GM19467 (cell line): ENCODE results near the gene TMEM45A.
"Not testable (repeated sequence)": the region's sequence is repeated elsewhere in the genome, so short reads cannot be mapped to it uniquely, and the experiment has no call there.

Source experiments
- ATAC-seq: cut with Tn5 transposase; IDR thresholded peaks from one replicate; pipeline ENCODE4 v1.9.1; 2021; ENCODE audit warnings: mild to moderate bottlenecking, moderate library complexity; ENCODE audit not compliant: unreplicated experiment

TMEM45A gene

DNA sequence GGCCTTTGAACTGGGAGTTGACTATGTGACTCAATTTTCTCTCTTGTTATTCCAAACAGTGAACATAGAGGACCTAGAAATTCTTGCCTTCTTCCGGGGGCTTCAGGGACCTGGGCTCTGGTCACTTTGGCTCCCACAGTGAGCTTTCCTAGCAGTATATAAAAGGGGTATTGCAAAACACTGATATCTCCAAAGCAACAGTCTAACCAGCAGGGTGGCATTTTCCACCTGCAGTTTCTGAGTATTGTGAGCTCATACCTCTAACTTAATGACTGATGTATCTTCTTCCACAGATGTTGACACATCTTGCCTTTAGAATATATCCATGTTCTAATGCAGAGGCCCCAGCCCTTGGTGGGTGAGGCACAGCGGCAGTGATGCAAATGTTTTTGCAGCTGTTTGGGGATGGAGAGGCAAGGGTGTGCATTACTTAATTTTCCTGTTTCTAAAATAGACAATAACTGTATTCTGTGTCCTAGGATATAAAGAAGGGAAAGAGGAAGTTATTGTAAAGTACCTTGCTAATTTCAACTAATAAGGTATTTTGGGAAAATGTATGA is 71.3 kb downstream of the TMEM45A start:
- no peak for ATAC-seq

DNA sequence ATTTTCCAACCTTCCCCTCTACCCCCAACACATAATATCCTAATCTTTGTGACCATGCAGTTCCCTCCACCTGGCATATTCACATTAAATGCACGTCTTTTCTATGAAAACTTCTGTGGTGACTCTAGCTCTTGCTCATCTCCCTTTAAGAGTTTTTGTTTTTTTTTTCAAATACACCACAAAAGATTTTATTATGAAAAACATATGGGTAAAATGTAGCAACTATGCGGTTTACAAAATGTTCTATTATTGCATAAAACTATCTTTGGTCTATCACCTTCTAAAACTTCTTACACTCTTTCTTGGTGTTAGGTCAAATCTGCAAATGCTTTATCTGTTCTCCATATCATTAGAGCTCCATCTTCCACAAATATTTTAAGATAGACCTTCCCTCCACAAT is 78.4 kb downstream of the TMEM45A start:
- no peak for ATAC-seq

DNA sequence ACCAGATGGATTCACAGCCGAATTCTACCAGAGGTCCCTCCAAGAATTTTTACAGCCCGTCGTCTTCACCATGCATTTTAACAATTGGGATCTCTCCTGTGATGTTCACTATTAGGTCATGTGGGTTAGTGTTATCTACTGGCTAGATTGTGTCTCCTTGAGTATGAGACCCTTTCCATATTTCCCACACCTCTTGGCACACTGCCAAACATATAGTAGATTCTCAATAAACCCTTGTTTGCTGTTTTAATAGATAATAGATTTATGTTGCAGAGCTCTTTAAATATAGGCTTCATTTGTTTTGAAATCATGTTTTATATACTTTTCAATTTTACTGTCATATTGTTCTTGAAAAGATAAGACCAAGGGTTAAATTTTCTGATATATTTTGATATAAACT is 82.1 kb downstream of the TMEM45A start:
- ATAC-seq: no peak

- ATAC-seq: no peak
Observed at GRCh38 chr3:100575704-100576103, 83.3 kb downstream of the TMEM45A start.

DNA sequence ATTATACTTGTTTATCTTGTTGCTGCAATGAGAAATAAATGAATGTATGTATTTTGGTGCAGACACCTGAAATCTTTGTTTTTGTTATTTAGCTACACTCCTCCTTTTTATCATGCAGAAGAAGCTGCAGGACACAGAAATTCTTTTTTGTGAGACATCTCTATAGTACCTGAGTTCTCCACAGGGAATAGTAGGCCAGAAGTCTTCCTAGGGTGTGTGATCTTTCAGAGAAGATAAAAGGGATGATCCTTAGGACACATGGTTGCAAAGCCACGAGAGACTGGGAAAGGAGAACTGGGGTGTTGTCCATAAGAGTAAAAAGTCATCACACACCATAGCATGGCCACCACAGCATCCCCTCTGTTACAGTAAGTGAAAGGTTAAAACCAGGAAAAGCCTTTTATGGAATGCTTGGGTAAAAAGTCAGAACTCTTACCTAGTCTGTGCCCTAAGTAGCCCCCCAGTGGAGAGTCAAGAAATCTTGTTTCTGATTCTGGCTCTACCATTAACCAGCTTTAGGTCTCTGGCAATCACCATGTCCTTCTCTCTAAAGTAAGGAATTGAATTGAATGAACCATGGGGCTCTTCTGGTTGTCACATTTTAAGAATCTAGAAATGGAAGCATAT is 85.1 kb downstream of the TMEM45A start:
- ATAC-seq: no peak

DNA sequence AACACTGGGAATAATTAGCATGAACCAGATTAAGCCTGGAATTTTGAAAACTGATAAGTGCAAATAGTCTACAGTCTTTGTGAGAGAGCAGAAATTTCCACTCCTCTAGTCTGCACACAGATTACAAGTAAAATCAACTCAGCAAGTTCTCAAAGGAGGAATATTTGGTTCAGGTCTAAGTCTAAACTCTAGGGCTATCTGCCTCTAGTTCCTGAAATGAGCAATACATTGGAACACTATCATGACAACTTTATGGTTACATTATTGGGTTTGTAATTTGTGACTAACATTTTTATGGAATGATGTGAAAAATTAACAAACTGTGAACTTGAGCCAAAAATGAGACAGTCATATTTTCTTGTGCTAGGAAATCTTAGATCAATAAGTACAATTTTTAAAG is 86.2 kb downstream of the TMEM45A start:
- ATAC-seq: no peak

DNA sequence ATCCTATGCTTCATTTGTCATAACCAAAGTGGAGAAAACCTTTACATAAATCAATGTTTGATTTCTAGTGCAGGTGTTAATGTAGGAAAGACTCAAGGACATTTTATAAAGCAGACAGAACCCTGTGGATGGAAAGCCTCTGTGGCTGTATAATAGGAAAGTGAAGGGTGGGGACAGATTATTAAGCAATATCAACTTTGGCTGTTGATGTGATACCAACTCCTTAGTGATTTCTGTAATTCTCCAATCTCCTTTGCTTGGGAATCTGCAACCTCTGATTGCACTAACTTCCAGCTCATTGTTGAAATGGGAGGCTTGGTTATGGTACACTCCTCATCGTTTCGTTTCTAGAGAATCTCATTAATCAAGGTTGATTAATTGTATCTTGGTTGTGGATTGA is 87.7 kb downstream of the TMEM45A start:
- no peak for ATAC-seq

DNA sequence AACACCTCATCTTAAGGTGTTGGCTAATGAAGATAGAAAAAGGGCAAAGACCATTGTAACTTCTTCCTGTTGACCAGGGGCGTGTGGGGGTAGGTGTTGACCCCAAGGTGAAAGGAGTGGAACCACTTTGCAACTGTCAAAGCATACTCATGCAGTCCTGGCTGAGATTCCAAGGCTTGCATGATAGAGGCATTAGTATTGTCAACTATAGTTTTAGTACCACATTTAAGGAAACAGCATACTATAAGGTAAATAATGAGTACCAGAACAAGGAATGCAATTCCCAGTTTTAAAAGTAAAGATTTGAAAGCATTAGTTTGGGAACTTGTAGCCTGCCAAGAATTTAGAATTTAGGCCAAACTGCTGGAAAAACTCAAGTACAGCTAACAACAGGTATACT is 89.2 kb downstream of the TMEM45A start:
- no peak for ATAC-seq

DNA sequence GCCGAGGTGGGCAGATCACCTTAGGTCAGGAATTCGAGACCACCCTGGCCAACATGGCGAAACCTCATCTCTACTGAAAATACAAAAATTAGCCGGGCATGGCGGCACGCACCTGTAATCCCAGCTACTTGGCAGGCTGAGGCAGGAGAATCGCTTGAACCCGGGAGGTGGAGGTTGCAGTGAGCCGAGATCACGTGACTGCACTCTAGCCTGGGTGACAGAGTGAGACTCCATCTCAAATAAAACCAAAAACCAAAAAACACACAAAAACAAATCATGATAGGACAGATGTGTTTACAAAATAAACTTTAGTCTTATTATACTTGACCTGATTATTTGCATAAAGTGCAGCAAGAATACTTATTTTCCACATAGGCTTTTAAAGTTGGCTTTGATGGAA is 89.7 kb downstream of the TMEM45A start:
- not testable (repeated sequence) for ATAC-seq

- ATAC-seq: no peak
Observed at GRCh38 chr3:100584101-100584660, 91.8 kb downstream of the TMEM45A start.

GRCh38 chr3:100586832-100587231 is 94.4 kb downstream of the TMEM45A start:
- ATAC-seq: no peak

DNA sequence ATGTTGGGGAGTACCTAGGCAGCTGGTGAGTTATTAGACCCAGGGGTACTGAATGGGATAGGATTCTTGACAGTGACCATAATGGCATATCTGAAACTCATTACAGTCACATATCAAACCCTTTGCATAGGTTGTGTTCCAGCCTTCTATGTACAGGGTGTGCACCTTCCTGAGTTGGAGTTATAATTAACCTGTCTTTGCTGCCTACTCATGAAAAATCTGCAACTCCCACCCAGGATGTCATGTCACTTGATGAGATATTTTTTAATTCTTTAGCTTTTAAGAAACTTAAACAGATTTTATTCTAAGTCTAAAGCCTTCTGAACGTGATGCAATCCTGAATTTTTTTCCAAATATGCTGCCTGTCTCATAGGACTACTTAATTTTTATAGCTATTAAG is 95.8 kb downstream of the TMEM45A start:
- ATAC-seq: no peak

DNA sequence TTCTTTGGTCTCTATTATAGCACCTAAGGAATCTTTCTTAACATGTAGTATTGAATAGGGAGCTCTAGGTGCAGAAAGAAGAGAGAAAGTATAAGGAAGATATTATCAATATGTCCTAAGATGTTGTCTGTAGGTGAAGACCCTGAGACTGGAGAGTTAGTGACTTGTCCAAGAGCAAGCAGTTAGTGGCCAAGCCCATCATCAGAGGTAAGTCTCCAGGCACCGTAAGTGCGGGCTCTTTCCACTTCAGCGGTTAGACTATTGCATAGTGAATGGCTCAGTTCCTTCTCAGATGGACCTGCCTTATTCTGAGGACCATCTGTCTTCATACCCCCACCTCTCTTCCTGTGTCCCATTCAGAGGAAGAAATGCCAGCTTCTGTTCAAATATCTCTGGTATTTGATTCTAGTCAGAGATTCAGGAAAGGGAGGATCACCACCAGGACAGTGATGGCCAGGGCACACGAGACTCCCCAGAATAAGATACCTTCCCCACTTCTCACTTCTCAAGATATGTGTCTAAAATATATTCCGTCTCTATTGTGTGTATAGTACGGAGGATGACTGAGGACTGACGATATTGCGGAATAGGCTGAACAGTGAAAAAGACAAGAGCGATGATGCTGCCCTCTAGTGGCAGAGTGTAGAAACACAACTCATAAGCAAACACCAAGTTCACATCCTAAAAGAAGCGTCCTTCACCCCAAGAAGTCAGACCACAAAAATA is 97.9 kb downstream of the TMEM45A start:
- ATAC-seq: peak; percentile 73

DNA sequence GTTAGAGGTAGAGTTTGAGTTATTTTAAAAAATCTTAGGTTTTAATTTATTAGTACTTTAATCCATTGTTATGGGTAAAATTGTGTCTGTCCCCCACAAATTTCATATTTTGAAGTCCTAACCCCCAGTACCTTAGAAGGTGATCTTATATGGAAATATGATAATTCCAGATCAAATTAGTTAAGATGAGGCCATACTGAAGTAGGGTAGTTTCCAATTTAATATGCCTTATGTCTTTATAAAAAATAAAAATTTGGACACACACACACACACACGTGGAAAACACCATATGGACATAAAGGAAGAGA is 98.4 kb downstream of the TMEM45A start:
- no peak for ATAC-seq

DNA sequence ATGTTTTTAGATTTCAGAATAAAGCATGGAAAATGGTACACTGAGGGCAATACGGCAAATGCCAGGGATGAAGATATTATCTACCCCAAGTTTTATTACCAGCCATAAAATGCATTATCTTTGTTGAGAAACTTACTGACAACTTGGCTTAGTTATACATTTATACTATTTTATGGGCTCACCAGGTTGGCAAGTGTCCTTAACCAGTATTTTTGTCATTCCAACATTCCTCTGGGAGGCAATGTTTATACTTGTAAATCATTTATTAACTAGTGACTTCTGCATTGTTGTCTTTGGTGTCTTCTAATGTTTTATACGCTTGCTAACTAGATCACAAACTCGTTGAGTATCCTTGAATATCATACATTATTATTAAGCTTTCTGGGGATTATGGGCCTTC is 99.0 kb downstream of the TMEM45A start:
- ATAC-seq: no peak

GRCh38 chr3:100600181-100601042 is 108.0 kb downstream of the TMEM45A start:
- no peak for ATAC-seq

DNA sequence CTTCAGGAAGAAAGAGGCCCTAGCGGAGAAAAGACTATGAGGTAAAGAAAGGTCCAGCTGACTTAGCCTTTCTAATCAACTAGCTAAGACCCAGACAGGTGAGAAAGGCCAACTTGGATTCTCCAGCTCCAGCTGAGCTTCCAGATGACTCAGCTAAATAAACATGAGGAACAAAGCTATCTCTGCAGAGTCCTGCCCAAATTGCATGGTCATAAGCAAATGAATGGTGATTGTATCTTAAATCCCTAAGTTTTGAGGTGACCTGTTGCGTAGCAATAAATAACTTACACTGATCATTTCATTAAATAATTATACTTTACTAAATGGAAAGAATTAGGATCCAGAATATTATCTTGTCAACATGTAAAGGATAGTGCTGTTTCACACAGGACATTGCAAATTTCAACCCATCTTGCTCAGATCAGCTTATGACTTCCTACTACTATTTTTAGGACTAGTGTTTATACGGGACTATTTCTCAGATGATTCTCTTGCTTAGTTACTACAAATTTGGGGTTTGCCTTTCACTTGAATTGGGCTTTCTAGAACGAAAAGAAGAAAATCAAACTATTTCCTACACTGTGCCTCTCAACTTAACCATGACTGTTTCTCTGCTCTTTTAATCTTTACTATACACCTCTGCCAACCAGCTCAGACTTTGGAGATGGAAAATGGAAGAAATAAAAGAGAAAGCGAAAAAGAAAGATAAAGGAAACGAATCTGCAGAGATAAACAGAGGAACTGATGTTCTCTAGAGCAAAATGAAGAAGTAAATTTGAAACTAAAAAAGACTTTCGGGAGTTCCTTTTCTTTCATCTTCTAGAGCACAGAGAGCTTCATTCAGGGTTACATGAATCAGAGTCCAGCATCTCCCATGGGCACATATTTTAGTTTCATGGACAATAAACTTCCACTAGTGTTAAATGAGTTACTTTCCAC is 110.4 kb downstream of the TMEM45A start:
- no peak for ATAC-seq

GRCh38 chr3:100603469-100603868 is 111.0 kb downstream of the TMEM45A start:
- ATAC-seq: no peak

DNA sequence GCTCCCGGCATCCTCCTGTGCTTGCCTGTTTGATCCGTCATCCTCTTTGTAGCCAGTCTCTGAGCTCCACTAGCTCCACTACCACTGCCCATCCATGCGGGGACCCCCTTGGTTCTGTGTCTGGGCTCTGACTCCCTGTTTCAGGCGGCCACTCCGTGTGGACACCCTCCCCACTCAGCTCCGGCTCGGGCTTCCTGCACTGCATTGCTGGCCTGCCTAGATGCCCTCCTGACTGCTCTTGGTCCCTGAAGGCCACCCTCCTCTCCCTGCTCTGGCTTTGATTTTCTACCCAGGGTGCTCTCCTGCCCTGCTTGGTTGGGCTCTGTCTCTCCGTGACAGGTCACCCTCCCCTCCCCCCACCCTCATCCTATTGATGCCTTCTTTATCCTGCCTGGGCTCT is 112.9 kb downstream of the TMEM45A start:
- no peak for ATAC-seq

- ATAC-seq: peak; percentile 68
Observed at GRCh38 chr3:100606894-100607512, 114.6 kb downstream of the TMEM45A start.
